Measurements from ENCODE around the gene SYT2. TPM values are rescaled to one million over a fixed set of nuclear protein-coding genes. Genes with fewer than 3 reads are reported as not detected.
"Not testable (repeated sequence)": the region's sequence is repeated elsewhere in the genome, so short reads cannot be mapped to it uniquely, and the experiment has no call there.

SYT2 gene
- total RNA-seq, 1 donor from 2014 or later: 0.72 TPM

DNA sequence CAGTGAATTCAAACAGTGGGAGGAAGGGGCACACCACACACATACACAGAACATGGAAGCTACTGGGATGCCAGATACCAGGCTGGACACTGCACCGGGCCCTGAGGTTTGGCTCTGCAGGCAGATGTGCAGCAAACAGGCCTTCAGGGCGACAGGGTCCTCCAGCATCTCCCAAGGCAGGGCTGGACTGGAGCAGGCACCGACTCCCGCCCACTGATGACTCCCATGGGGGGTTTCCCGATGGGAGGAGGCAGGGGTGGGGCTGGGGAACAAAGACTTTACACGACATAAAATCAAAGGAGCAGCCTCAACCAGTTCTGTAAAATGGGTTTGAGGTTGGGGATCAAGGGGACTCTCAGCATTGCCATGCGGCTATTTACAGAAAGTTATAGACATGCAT, 118.1 kb downstream of the SYT2 start:
- DNase-seq (ENCODE audit: low spot score): no peak

DNA sequence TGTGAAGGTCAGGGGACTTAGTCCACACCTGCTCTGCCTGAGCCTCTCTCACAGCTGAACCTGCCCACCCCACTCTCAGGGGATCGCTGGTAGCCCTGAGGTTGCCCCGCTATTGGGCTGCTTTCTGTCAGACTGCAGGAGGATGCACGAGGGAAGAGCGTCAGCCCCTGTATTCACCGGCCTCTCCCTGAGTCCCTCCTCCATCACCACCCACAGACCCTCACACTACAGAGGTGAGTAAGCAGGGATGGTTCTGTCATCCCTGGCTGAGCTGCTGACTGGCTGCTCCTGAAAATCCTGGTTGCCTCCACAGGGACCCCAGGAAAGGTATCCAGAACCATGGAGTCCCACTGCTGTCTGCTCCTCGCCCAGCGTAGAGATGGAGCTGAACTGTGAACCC, 118.7 kb downstream of the SYT2 start:
- DNase-seq (ENCODE audit: low spot score): no peak

DNA sequence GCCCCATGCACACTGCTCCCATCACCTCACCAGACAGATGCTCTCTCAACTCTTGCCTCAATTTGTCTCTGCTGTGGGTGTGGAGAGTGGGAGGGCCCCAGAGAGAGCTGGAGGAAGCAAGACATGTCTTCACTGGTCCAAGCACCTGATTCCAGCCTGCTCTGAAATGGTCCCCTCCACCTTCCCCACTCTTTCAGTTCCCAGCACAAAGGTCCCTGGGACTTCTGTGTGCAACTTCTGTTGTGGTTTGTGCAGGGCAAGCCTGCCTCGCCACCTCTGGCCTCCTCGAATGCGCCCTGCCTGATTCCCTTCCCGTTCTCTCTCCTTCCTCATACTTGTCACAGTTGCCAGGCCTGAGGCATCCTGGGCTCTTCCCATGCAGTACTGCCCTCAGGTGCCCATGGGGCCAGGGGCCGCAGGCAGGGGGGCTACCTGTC, 119.3 kb downstream of the SYT2 start:
- no peak for DNase-seq (ENCODE audit: low spot score)

DNA sequence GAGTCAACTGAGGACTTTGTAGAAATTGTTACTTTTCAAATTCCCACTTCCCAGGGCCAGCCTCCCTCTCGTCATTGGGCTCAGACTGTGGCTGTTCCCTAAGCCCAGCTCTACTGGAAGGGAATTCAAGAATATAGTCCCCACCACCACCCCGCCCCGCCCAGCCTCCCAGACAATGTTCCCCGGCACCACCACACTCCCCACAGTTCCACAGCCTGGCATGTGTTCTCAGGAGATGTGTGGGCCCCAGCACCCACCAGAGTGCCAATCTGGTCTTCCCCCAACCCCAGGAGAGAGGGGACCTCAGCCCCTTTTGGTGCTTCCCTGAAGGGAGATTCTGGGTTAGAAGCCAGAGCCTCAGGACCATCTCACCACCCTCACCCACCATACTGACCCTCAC, 120.1 kb downstream of the SYT2 start:
- no peak for DNase-seq (ENCODE audit: low spot score)

DNA sequence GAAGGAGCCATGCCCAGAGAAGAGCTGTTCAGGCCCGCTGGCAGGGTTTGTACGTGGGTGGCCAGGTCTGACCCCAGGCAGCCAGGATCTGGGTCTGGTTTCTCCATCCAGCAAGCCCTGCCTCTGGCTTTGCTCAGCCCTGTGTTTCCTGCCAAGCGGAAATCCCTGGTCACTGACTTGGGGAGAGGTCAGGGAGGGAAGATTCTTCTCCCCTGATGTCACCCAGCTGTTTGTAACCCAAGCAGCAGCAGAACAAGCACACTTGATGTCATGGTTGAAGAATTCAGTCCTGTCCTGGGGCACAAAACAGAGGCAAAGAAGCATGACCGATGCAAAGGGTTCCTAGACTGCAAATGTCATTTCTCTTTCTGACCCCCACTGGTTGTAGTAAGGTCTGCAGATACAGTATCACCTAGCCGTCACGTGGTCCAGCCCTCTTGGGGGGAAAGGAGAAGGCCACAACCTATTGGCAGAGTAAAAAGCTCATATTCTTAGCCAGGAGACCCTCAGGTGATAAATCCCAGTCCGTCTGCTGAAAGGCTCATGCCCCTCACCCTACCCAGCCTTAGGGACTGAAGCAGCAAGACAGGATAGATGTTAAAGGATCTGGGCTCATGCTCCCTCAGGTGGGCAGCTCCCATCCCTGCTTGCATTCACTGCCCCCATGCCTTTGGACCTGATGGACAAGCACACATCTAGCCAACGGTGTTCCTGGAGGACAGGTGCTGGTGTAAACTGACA, 120.9 kb downstream of the SYT2 start:
- peak; percentile 90 for DNase-seq (ENCODE audit: low spot score)

DNA sequence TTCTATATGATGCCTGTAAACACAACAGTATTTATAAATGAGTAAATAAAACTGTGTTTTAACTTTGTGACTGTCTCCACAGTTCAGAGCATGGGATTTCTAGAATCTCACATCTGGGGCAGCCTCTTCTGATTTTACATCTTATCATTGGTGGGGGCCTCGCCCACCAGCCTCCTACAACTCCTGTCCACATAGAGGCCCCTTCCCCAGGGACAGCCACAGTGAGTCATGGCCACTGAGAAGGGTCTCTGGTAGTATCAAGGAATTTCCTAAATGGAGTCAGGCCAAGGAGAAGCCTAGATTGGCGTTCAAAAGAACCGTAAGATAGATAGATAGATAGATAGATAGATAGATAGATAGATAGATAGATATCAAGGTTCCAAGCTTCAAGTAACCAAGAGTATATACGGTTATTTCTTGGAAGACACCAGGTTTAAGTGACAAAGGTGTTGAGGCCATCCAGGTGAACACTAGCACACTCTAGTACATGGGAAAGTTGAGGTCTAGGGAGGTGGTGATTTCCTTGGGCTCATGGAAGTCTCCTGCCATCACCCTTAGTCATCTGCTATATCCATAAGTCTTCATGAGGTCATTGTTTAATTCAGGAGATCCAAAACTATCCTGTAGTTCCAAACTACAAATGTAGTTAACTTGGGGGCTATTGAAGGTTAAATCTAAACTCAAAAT, 121.6 kb downstream of the SYT2 start:
- DNase-seq (ENCODE audit: low spot score): no peak

DNA sequence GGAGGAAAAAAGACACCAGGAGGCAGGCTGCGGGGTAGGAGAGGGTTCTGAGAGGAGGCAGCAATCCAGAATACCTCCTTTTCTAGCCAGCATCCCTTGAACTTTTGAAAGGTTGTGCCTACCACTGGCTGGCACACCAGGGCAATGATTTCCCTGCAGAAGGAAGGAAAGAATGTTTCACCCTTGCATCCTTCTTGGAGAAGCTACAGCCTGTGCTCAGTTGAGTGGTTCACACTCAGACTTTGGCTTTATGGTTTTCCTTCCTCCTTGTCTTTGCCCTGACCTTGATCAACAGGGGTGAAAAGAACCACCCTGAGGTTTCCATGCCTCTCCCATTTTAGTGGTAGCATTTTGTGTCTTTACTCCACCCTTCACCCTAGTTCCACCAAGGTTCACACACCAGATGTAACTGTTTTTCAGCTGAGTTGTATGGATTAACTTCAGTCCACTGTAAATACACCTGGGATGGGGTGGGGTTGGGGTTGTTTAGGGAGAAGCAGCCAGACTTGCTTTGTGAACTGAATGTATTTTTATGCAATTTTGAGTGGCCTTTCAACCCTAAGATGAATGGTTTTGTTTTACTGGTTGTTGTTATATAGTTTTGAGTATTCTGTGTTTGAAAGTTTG, 122.3 kb downstream of the SYT2 start:
- DNase-seq (ENCODE audit: low spot score): no peak

DNA sequence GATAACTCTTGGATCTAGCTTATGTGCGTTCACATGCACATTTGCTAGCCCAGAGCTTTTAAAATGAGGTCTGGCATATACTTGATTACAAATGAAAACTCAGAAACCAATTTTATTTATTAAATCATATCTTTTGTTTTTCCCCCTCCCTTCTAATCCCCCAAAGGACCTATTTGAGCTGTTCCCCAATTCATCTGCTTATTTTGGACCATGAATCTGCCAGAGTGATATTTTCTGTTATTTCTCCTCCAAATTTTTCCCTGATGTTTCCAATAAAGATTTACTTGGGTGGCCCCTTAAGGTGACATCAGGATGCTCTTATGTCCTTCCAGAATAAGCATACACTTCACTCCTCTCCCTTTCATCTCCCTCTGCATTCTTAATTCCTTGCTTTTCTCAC, 123.4 kb downstream of the SYT2 start:
- no peak for DNase-seq (ENCODE audit: low spot score)

DNA sequence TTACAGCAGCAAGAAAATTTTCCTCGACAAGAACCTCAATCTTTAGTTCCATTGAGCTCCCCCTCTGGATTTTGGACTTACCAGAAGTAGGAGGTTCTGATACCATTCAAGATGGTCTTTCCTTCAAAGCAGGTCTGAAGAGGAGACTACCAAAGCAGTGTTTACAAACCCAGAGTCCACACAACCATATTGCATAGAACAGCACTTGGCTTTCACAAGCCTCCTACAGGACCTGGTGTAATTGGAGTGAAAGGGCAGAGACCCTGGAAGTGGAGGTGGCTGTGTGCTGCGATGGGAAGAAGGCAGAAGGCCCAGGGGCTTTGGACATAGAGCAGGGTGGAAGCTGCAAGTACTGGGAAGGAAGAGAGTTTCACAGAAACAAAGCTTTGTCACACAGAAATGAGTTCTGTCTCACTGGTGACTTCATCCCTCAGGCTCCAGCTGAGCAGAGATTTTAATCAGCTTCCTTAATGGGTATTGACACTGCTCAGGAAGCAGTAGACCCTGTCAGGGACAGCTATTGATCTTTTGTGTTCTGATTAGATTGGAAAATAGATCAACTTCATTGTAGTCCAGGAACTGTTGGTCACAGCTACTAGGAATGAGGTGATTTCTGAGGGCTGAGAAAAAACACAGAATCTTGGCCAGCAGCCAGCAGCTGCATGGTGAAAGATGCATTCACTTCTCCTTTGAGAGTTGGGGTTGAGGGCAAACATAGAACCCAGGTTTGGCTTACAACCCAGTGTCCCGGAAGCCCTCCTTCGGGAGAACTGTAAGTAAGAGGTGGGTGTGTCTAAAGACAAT, 124.0 kb downstream of the SYT2 start:
- peak; percentile 63 for DNase-seq (ENCODE audit: low spot score)

DNA sequence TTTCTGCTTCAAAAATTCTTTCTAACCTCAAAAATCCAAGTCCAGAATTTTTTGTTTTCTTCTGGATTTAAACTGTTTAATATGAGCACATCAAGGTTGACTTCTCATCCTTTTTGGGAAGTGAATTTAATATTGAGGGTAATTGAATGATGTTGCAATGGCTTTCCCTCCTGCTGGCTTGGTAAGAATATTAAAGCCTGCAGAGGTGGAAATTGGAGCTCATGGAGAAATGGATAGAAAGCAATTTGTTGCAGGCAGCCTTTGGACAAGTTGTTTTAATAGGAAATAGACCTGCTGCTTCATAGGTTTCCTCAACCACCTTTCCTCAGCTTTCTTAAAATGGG, 124.7 kb downstream of the SYT2 start:
- no peak for DNase-seq (ENCODE audit: low spot score)

DNA sequence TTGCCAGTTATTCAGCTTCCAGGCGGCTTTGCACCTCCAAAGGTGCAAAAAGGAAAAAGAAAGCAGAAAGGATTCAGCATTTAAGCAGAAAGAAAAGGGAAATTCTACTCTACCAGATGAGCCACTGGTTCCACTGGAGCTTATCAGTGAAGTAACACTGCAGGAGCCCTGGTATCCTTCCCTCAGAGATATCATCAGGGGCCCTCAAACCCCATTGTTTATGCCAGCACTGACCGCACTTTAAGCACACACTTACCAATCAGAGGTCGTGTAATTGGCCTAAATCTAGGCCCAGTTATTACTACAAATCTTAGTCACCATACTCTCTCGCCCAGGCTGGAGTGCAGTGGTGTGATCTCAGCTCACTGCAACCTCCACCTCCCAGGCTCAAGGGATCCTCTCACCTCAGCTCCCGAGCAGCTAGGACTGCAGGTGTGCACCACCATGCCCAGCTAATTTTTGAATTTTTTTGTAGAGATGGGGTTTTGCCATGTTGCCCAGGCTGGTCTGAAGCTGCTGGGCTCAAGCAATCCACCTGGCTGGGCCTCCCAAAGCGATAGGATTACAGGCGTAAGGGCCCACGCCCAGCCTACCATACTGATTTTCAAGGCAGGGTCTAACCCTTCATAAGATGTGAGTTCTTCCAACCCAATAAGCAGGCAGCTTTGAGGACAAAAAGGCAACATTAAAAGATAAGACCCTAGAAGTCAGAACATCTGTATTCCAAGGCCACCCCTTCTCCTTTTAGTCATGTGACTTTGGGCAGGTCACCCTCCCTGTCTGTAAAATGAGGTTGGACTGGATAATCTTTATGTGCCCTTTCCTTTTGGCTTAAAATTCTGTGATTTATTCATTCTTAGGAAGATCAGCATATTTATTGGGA, 125.3 kb downstream of the SYT2 start:
- no peak for DNase-seq (ENCODE audit: low spot score)

DNA sequence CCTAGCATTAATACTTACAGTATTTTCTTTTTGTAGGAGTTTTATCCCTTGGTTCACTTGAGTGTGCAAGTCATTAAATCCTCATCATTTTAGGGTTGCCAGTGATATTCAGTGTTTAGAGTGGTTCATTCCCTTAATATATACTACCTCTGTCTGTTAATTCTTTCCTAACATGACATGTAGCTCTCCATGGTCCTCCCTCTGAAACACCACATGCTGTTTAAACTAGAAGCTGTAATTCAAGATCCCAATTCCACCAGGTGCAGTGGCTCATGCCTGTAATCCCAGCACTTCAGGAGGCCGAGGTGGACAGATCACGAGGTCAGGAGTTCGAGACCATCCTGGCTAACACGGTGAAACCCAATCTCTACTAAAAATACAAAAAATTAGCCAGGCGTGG, 127.9 kb downstream of the SYT2 start:
- DNase-seq (ENCODE audit: low spot score): not testable (repeated sequence)

DNA sequence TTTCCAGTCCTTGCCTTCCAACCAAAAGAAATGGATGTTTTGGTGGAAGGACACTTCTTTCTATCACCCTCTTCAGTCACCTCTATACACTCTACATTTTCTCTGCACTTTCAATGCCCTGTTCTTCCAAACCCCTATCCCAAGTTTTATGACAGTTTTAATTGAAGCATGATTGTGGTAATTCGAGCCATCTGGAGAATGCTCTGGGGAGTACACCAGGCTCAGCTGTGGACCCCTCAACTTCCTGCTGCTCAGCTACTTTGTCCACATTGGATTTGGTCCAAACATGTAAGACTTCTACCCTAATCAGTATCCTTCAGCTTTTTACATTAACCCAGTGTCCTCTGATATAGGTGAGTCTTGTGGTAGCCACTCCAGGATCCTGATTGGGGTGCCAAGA, 129.6 kb downstream of the SYT2 start:
- no peak for DNase-seq (ENCODE audit: low spot score)

DNA sequence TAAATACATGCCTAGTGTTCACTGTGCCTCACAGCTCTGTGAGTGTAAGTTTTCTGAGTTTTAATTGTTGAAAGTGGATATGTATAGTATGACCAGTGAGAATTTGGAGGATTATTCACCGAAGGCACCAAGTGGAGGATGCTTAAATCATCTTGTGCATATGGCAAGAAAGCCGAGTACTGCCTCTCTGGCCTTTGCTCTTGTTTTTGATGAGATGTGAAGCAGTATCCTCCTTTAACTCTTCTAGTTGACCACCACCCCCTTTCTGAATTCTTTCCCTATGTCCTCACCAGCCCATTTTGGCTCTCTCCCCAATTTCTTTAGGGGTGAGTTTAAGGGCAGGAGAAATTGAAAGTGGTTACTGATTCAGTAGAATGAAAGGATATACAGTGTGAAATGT, 130.4 kb downstream of the SYT2 start:
- DNase-seq (ENCODE audit: low spot score): no peak

DNA sequence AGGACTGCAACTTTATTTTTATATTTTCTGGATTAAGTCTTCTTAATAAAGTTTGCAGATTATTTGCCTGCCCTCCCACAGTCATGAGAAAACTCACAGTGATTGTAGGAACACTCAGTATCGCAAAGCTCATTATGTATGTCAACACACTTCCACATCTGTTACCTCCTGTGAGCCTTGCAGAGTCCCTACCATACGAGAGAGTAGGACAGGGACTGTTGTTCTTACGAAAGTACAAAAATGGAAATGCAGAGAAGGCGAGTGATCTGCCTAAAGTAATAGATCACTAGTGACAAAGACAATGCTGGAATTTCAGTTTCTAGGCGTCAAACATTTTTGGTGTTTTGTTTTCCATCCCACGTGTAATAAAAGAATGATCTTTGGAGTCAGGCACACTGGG, 131.7 kb downstream of the SYT2 start:
- DNase-seq (ENCODE audit: low spot score): no peak

DNA sequence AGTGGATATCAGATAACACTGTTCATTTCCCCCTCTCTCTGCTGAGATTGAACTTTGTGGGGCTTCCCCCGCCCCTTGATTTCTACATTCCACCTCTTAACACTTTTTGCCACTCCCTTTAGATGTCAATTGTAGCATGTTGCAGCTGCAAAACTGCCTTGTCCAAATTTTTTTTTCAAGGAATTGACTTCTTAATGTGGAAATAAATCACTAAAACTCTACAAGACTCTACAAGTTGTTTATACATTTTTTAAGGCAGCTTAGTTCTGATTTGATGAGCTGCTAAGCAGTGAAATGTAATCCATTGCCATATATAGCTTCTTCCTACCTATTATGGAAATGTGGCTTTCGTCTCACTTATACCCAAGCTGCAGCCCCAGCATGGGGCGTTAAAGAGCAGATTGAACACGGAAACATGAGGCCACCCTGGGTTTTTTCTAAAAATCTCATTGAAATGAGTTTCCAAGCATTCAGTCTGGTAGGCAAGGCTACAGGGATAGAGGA, 132.2 kb downstream of the SYT2 start:
- no peak for DNase-seq (ENCODE audit: low spot score)

DNA sequence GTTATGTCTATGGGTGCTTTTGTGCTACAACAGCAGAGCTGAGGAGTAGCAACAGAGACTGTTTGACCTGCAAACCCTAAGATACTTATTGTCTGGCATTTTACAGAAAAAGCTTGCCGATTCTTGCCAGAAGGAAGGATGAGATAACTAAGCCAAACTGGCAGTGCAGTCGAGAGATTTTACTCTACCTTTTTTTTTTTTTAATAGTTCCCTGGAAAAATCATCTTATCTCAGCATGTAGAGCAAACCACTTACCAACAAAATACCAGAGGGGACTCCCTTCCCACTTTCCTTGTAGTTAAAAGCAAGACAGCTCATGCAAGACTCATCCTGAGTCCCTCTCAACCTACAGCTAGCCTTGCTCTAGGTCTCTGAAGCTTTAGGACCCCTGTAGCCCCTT, 132.9 kb downstream of the SYT2 start:
- no peak for DNase-seq (ENCODE audit: low spot score)

DNA sequence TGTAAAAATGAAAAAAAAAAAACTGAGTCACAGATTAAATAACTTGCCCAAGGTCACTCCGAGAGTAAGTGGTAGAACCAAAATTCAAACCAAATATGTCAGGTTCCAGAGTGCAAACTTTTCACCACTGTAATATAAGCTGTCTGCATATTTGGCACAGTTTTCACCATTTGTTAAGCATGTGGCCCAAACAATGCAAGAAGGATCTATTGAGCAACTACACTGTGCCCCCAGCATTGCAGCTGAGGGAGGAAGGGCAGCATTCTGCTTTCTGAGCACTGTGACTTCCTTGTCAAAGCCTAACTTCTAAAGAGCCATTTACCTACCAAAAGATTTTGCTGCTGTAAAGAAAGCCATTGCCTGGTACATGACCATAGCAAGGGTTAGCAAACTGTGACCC, 133.4 kb downstream of the SYT2 start:
- DNase-seq (ENCODE audit: low spot score): peak; percentile 32

DNA sequence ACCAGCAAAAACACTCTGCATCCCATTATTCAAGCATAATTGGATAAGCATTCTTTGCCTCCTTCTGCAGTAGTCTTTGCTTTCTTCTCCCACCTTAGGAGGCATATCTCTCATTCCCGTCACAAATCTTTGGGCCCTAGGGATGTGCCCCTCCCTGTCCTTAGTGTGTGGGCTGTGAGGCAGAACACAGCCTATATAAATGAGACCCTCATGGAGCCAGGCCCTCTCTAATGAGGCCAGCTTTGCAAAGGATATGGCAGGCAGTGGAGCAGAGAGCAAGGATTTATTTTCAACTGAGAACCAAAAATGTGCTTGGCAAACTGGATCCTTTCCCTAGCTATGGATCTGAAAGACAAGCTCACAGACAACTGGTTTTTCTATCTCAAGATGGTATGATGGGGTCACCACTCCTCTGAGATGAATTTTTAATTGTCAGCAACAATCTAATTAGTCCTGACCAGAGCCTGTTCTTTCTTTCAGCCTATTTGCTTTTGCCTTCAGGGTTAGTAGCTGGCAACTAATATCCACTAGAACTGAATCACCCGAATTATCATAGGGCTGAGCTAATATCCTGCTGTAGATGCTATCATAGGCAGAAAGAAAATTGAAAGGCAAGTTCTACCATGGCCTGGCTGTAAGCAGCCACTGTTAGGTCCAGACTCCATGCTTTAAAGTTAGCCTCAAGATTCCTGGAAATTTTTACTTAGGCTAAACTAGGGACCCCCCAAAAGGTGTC, 134.2 kb downstream of the SYT2 start:
- no peak for DNase-seq (ENCODE audit: low spot score)

DNA sequence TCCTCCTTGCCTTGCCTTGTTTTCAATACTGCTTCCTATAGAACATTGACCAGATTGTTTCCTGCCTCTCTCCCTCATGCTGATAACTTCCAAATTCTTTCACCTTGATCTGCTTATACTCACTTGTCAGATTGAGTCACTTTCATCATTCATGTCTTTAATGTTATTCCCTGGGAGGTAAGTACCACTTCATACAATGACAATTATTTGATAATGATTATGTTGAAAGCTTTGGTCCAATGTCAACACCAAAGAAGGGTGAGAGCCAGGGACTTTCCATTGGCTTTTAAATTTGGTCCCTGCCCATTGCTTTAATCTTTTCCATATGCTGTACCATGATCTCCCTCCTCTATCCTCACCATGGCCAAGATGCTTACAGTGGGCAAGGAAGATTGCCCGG, 137.4 kb downstream of the SYT2 start:
- DNase-seq (ENCODE audit: low spot score): no peak
